Neural progenitor cell (in vitro differentiated cells): ENCODE measurements around the gene PTPRJ. TPM values are rescaled to one million over a fixed set of nuclear protein-coding genes. Genes with fewer than 3 reads are reported as not detected.

Source experiments
- DNase-seq: peaks from one replicate; pipeline ENCODE4 v3.0.0-alpha.2; 2016; ENCODE audit warnings: low spot score
- H2AFZ ChIP-seq: fragments of 200-600 bp; sonication (generic); replicated peaks from 2 replicates; pipeline ENCODE4 v1.6.1; 2016; ENCODE audit warnings: antibody characterized with exemption
- H3F3A ChIP-seq: fragments of 200-600 bp; sonication (generic); 2 replicates; pipeline ENCODE4 v1.6.1; 2016; ENCODE audit warnings: antibody characterized with exemption, low read depth
- H3K27ac ChIP-seq: fragments of 200-600 bp; sonication (generic); 2 replicates; pipeline ENCODE4 v1.5.1; 2016; ENCODE audit warnings: mild to moderate bottlenecking
- H3K27me3 ChIP-seq: fragments of 200-600 bp; sonication (generic); 2 replicates; pipeline ENCODE4 v1.6.1; 2016; ENCODE audit warnings: mild to moderate bottlenecking, moderate library complexity
- H3K36me3 ChIP-seq: fragments of 200-600 bp; sonication (generic); 2 replicates; pipeline ENCODE4 v1.5.1; 2016
- H3K4me1 ChIP-seq: fragments of 200-600 bp; sonication (generic); 2 replicates; pipeline ENCODE4 v1.6.1; 2016; ENCODE audit warnings: mixed run types
- H3K4me2 ChIP-seq: fragments of 200-600 bp; sonication (generic); 2 replicates; pipeline ENCODE4 v1.6.1; 2016
- H3K4me3 ChIP-seq: fragments of 200-600 bp; sonication (generic); 2 replicates; pipeline ENCODE4 v1.5.1; 2016
- H3K79me2 ChIP-seq: fragments of 200-600 bp; sonication (generic); 2 replicates; pipeline ENCODE4 v1.6.1; 2016; ENCODE audit warnings: low read depth
- H3K9ac ChIP-seq: fragments of 200-600 bp; sonication (generic); 2 replicates; pipeline ENCODE4 v1.6.1; 2016
- H3K9me3 ChIP-seq: fragments of 200-600 bp; sonication (generic); 2 replicates; pipeline ENCODE4 v1.5.1; 2016; ENCODE audit warnings: low read depth
- H4K20me1 ChIP-seq: fragments of 200-600 bp; sonication (generic); 2 replicates; pipeline ENCODE4 v1.6.1; 2016; ENCODE audit warnings: low read depth
- H3K27ac Mint-ChIP-seq: 3 replicates; pipeline ENCODE4 v1.8.0; 2021; ENCODE audit warnings: mixed read lengths
- H3K27me3 Mint-ChIP-seq: 2 replicates; pipeline ENCODE4 v1.8.0; 2022; ENCODE audit warnings: low read depth, mild to moderate bottlenecking, inconsistent platforms, moderate library complexity, mixed read lengths; ENCODE audit not compliant: insufficient read depth
- H3K36me3 Mint-ChIP-seq: 3 replicates; pipeline ENCODE4 v1.8.0; 2021; ENCODE audit warnings: mixed read lengths
- H3K4me1 Mint-ChIP-seq: 3 replicates; pipeline ENCODE4 v1.8.0; 2021; ENCODE audit warnings: mixed read lengths
- H3K4me3 Mint-ChIP-seq: 3 replicates; pipeline ENCODE4 v1.8.0; 2021; ENCODE audit warnings: mild to moderate bottlenecking, moderate library complexity, mixed read lengths
- H3K9me3 Mint-ChIP-seq: 3 replicates; pipeline ENCODE4 v1.8.0; 2020; ENCODE audit warnings: mixed read lengths
- EZH2 ChIP-seq: fragments of 200-600 bp; sonication (generic); IDR thresholded peaks from 2 replicates; pipeline ENCODE4 v1.6.1; 2017; ENCODE audit warnings: antibody characterized with exemption, mild to moderate bottlenecking, moderate library complexity
- EZH2phosphoT487 ChIP-seq: fragments of 200-600 bp; sonication (generic); IDR thresholded peaks from 2 replicates; pipeline ENCODE4 v1.6.1; 2017; ENCODE audit warnings: antibody characterized with exemption
- total RNA-seq: library from RNA; depleted of rRNA; stranded (reverse); fragments of >200 nt; gene quantifications from 2 replicates; pipeline ENCODE4 v1.2.3, GENCODE V29; 2015; ENCODE audit warnings: low replicate concordance
- TF ChIP-seq, protein P1 (sequence below): fragments of 200-600 bp; sonication (generic); IDR thresholded peaks from 2 replicates; pipeline ENCODE4 v1.5.1; 2017; ENCODE audit warnings: antibody characterized with exemption, mild to moderate bottlenecking

The PTPRJ gene
- total RNA-seq, 1 donor from 2014 or later = 28.0 TPM

DNA sequence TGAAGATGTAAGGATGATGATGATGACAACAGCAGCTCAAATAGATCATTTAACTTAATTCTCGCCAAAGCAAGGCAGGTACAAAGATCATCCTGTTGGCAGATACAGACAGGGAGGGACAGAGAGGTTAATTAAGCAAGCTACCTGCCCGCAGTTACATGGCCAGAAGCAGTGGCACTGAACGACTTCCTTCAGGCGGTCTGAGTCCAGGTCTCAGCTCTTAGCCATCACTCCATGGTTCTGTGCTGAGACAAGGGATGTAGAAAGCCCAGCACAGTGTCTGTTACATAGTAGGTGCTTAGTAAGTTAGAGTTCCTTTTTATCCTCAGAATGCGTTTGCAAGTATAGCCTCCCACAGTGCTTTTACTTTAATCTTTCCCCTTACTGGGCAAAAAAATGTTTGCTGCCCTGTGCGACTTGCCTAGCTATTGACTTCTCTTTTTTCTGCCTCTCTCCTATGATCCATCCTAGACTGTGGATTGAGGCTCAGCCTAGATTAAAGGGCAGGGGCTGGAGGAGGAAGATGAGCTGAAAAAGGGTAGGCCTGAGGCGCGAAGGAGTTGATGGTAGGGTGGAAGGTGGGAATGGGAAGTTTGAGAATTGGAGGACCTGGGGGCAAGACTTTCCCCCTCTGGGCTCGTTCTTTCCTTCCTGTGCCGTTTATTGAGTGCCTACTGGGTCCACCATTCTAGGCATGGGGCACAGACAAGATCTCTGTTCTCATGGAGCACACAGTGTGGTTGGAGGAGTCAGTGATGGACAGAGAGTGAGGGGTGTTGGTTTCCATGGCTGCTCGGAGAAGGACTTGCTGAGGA, 128.1 kb downstream of the PTPRJ start:
- no peak overlapping the region for H3K4me3 Mint-ChIP-seq

DNA sequence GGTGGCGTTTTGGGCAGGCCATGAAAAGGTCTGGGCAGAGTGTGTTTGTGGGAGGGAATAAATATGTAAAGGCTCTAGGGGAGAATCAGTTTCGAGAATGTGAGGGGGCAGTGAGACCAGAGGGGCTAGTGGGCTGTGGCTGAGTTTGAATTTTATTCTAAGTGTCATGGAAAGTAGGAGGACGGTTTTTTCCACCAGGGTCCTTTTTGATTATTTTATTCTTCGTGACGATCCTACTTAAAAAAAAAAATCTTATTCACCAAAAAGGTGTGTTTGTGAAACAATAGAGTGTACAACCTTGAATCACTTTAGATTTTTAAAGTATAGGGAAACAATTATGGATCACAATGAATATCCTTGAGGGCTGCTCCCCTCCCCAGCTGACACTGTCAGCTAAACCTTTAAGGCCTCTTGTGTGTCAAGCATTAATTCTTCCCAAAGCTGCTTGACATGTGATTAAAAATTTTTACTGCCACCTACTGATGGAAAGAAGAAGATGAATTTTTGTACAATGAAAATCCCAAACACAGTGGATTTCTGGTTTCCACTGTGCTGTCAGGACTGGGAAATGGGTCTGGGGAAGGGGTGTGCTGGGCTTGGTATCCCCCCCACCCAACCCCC, 128.8 kb downstream of the PTPRJ start:
- H3K9me3 Mint-ChIP-seq = no peaks in the 10 kb centered on the region
- H4K20me1 ChIP-seq = peaks cover 35% of the 10 kb centered on the region
- peaks cover 37% of the 10 kb centered on the region for H3K4me1 Mint-ChIP-seq
- no peak for TF ChIP-seq EZH2phosphoT487
- TF ChIP-seq EZH2 = no peak
- TF ChIP-seq, protein P1, sequence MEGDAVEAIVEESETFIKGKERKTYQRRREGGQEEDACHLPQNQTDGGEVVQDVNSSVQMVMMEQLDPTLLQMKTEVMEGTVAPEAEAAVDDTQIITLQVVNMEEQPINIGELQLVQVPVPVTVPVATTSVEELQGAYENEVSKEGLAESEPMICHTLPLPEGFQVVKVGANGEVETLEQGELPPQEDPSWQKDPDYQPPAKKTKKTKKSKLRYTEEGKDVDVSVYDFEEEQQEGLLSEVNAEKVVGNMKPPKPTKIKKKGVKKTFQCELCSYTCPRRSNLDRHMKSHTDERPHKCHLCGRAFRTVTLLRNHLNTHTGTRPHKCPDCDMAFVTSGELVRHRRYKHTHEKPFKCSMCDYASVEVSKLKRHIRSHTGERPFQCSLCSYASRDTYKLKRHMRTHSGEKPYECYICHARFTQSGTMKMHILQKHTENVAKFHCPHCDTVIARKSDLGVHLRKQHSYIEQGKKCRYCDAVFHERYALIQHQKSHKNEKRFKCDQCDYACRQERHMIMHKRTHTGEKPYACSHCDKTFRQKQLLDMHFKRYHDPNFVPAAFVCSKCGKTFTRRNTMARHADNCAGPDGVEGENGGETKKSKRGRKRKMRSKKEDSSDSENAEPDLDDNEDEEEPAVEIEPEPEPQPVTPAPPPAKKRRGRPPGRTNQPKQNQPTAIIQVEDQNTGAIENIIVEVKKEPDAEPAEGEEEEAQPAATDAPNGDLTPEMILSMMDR = peak; percentile 41
- H3K4me3 ChIP-seq = peak overlapping the region; percentile 27
- DNase-seq = peak; percentile 26
- H3K27ac Mint-ChIP-seq = peak overlapping the region; percentile 9
- H2AFZ ChIP-seq = no peak overlapping the region
- no peaks in the 10 kb centered on the region for H3K27me3 ChIP-seq
- H3K36me3 Mint-ChIP-seq = peaks cover 2% of the 10 kb centered on the region
- H3F3A ChIP-seq = peaks cover 15% of the 10 kb centered on the region
- H3K27ac ChIP-seq = no peak overlapping the region
- H3K4me1 ChIP-seq = peaks cover 17% of the 10 kb centered on the region
- H3K9me3 ChIP-seq = no peaks in the 10 kb centered on the region
- peaks cover 2% of the 10 kb centered on the region for H3K27me3 Mint-ChIP-seq
- H3K9ac ChIP-seq = no peak overlapping the region
- H3K4me3 Mint-ChIP-seq = no peak overlapping the region
- no peaks in the 10 kb centered on the region for H3K36me3 ChIP-seq
- peak overlapping the region; percentile 76 for H3K4me2 ChIP-seq
- no peaks in the 10 kb centered on the region for H3K79me2 ChIP-seq

More for the DNA sequence above, 128.1 kb downstream of the PTPRJ start:
- Histone ChIP-seq H3K27me3 (no peaks in the 10 kb centered on the region), H3K4me1 (peaks cover 22% of the 10 kb centered on the region), H4K20me1 (peaks cover 42% of the 10 kb centered on the region), H3K79me2 (no peaks in the 10 kb centered on the region), H2AFZ (no peak overlapping the region), H3K9me3 (no peaks in the 10 kb centered on the region), H3K4me3 (no peak overlapping the region), H3K27ac (no peak overlapping the region), H3K36me3 (no peaks in the 10 kb centered on the region), H3K9ac (no peak overlapping the region), H3K4me2 (no peak overlapping the region), H3F3A (peaks cover 22% of the 10 kb centered on the region)
- Mint-ChIP-seq H3K4me1 (peaks cover 43% of the 10 kb centered on the region), H3K9me3 (no peaks in the 10 kb centered on the region), H3K27me3 (peaks cover 2% of the 10 kb centered on the region), H3K27ac (peak overlapping the region; percentile 11), H3K36me3 (peaks cover 2% of the 10 kb centered on the region)
- no peak for TF ChIP-seq EZH2
- no peak for TF ChIP-seq EZH2phosphoT487
- TF ChIP-seq, protein P1 = no peak
- no peak for DNase-seq

DNA sequence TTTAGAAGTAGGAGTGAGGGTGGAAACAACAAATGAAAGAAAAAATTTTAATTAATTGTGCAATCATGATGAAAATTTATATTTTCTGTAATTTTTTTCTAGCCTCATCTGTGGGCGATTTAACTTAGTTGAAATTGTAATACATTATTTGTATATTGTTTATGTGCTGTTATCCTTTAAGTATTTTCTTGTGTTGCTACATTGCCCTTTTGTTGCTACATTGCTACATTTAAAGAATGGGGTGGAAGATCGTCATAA, 130.1 kb downstream of the PTPRJ start:
- H3K4me1 Mint-ChIP-seq = peaks cover 30% of the 10 kb centered on the region

More for the DNA sequence above, 130.1 kb downstream of the PTPRJ start:
- H3K9ac ChIP-seq = no peak overlapping the region
- H3K27ac ChIP-seq = no peak overlapping the region
- H3K4me3 ChIP-seq = no peak overlapping the region
- H2AFZ ChIP-seq = no peak overlapping the region
- no peaks in the 10 kb centered on the region for H3K27me3 ChIP-seq
- no peak overlapping the region for H3K27ac Mint-ChIP-seq
- H3K36me3 Mint-ChIP-seq = peaks cover 13% of the 10 kb centered on the region
- H3K36me3 ChIP-seq = no peaks in the 10 kb centered on the region
- peaks cover 22% of the 10 kb centered on the region for H4K20me1 ChIP-seq
- peaks cover 8% of the 10 kb centered on the region for H3K4me1 ChIP-seq
- H3K9me3 Mint-ChIP-seq = peaks cover 11% of the 10 kb centered on the region
- DNase-seq = no peak
- H3K9me3 ChIP-seq = peaks cover 6% of the 10 kb centered on the region
- no peak overlapping the region for H3K4me2 ChIP-seq
- TF ChIP-seq, protein P1 = no peak
- no peak for TF ChIP-seq EZH2phosphoT487
- no peak for TF ChIP-seq EZH2
- no peaks in the 10 kb centered on the region for H3K27me3 Mint-ChIP-seq
- H3F3A ChIP-seq = peaks cover 12% of the 10 kb centered on the region
- H3K79me2 ChIP-seq = no peaks in the 10 kb centered on the region
- H3K4me3 Mint-ChIP-seq = no peak overlapping the region
